Left lung (tissue), 10 donors: ENCODE data around the gene IL16. TPM values are rescaled to one million over a fixed set of nuclear protein-coding genes. Genes with fewer than 3 reads are reported as not detected.

ENCODE experiments used
- ATAC-seq: fragments of 200-7000 bp; cut with Tn5 transposase; one replicate; pipeline ENCODE4 v1.9.1; 2020; ENCODE audit warnings: moderate library complexity
- DNase-seq, 4 donors: peaks; one replicate each; pipeline ENCODE4 v3.0.0-alpha.2; 2013 to 2020
- H3K27ac ChIP-seq, 2 donors: fragments of 200-600 bp; sonication (generic) in 1 of 2; one replicate each; pipeline versions ENCODE4 v1.5.0 to v1.8.0; 2020 to 2021
- H3K27me3 ChIP-seq, 2 donors: fragments of 200-600 bp; sonication (generic) in 1 of 2; one replicate each; pipeline versions ENCODE4 v1.5.0 to v1.8.0; 2020 to 2021
- H3K36me3 ChIP-seq, 2 donors: fragments of 200-600 bp; sonication (generic) in 1 of 2; one replicate each; pipeline versions ENCODE4 v1.5.0 to v1.8.0; 2020 to 2021
- H3K4me1 ChIP-seq, 2 donors: fragments of 200-600 bp; one replicate each; pipeline ENCODE4 v1.8.0; 2021
- H3K4me3 ChIP-seq, 2 donors: fragments of 200-600 bp; sonication (generic) in 1 of 2; one replicate each; pipeline versions ENCODE4 v1.5.0 to v1.8.0; 2020 to 2021; ENCODE audit warnings: mild to moderate bottlenecking in 1 of 2
- H3K9me3 ChIP-seq, 2 donors: fragments of 200-600 bp; sonication (generic) in 1 of 2; one replicate each; pipeline versions ENCODE4 v1.5.0 to v1.8.0; 2020 to 2021
- intact Hi-C, 2 donors: fragments of 100-400 bp; cut with DNase I; formaldehyde crosslinking; loops; one replicate each; pipeline versions ENCODE4 v1.11.2 to v1.14.2; 2022
- polyA plus RNA-seq, 6 donors: library from polyadenylated mRNA; unstranded; fragments of 120-200 nt; gene quantifications; one replicate each; pipeline ENCODE4 v1.2.1, GENCODE V29; 2013; ENCODE audit not compliant: insufficient read length in 6 of 6
- total RNA-seq, 2 donors: library from RNA; stranded (reverse); fragmentation: NEBNext Ultra II Directional; extraction: Animal tissue kit (Norgen Biotek cat#: 25700); gene quantifications; one replicate each; pipeline ENCODE4 v1.2.1, GENCODE V29; 2021
- TF ChIP-seq, protein P1 (sequence below), 2 donors: fragments of 200-600 bp; sonication (generic) in 1 of 2; IDR thresholded peaks; one replicate each; pipeline versions ENCODE4 v1.5.0 to v1.8.0; 2021; ENCODE audit warnings: antibody characterized with exemption in 2 of 2
- donor health status: DM: no; HTN: yes; CAD: no.
- donor health status: DM: no; HTN: no; CAD: no.

The IL16 gene
- total and polyA plus RNA-seq, 8 donors = 11.4 to 34.3 (median 14.9) TPM

DNA sequence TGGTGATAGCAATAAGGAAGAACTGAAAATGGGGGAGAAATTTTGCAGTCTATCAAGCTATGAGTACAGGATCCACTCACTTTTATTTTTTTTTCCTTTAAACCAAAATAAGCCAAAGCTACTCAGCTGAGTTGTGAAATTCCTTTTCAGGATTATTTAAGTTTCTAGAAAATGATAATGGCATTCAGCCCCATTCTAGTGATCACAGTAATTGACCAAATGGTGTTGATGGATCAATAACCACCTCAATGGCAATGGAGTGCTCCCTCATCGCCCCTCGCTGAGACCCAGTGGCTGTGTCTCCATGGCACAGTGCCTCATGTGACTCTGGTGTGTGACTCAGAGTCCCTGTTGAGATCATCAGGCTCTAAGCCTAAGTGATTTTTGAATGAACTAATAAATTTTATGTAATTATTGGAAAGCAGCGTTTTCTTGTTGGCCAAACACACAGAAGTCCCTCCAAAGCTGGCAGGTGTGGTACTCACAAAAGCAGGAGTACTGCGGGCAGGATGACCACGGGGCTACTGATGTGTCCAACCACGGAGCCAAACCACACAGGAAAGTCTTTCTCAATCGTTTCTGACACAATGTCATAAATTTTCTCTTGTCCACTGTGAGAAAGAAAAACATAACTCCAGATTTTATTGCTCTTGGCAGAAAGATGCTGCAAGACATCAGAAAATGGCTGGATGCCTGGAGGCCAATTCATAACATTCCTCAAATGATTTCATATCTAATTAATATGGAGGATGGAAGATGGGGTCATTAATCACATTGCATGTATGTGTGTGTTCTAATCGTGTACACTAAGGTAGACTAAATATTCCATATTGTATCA, 141.7 kb downstream of the IL16 start:
- Histone ChIP-seq H3K4me3 (no peak overlapping the region), H3K27ac (peak overlapping the region in 1 of 2 donors; percentile 36), H3K27me3 (no peaks in the 10 kb centered on the region), H3K36me3 (no peaks in the 10 kb centered on the region), H3K9me3 (no peaks in the 10 kb centered on the region), H3K4me1 (peaks cover 9 to 11% of the 10 kb centered on the region in 2 donors)
- no peak for DNase-seq
- TF ChIP-seq, protein P1, sequence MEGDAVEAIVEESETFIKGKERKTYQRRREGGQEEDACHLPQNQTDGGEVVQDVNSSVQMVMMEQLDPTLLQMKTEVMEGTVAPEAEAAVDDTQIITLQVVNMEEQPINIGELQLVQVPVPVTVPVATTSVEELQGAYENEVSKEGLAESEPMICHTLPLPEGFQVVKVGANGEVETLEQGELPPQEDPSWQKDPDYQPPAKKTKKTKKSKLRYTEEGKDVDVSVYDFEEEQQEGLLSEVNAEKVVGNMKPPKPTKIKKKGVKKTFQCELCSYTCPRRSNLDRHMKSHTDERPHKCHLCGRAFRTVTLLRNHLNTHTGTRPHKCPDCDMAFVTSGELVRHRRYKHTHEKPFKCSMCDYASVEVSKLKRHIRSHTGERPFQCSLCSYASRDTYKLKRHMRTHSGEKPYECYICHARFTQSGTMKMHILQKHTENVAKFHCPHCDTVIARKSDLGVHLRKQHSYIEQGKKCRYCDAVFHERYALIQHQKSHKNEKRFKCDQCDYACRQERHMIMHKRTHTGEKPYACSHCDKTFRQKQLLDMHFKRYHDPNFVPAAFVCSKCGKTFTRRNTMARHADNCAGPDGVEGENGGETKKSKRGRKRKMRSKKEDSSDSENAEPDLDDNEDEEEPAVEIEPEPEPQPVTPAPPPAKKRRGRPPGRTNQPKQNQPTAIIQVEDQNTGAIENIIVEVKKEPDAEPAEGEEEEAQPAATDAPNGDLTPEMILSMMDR (IDR thresholded peaks at IDR 0.05) = no peak
- ATAC-seq = peak; percentile 60
- intact Hi-C loops = loop anchor here in 1 of 2 donors (5.0 kb wide), 1 partner anchor 61 kb away; no protein-coding TSS in a partner anchor

DNA sequence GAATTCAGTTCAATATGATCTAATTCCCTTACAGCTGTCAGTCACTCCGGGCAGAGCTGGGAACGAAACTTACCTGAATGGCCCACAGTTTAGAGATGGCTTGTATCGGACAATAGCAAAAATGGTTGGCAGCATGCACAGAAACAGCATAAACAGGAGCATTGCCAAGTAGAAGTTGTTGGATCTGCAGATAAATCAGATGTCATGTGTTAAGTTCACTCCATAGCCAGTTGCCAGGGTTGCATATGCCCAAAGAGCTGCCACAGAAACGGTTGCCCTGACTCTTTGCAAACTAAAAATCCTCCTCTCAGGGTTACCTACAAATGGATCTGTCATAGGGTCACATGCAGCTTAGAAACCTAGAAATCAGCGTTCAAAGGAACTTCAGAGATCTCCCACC, 142.6 kb downstream of the IL16 start:
- Histone ChIP-seq H3K27me3 (no peaks in the 10 kb centered on the region), H3K9me3 (no peaks in the 10 kb centered on the region), H3K27ac (no peak overlapping the region), H3K4me1 (peaks cover 9 to 11% of the 10 kb centered on the region in 2 donors), H3K4me3 (no peak overlapping the region), H3K36me3 (no peaks in the 10 kb centered on the region)
- intact Hi-C loops = loop anchor here in 1 of 2 donors (5.0 kb wide), 1 partner anchor 62 kb away; no protein-coding TSS in a partner anchor
- ATAC-seq = no peak
- DNase-seq = no peak
- TF ChIP-seq, protein P1 (IDR thresholded peaks at IDR 0.05) = no peak

DNA sequence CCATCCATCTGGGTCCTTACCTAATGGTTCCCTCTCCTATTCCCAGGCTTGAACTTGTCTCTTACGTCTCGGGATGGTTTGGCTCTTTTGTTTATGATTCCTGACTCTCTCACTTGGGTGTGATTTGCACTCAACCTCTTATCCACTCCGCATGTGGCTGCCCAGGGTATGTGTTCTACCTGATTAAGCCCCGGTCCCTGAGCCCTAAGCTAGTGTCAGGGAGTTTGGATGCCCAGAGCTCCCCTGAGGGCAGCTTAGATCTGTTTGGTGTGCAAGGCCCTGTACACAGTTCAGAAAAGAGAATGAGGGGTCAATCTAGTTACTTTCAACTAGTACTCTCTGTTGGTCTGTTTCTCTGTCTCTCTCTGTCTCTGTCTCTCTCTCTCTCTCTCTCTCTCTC, 143.2 kb downstream of the IL16 start:
- ATAC-seq = no peak
- no peaks in the 10 kb centered on the region for H3K36me3 ChIP-seq
- TF ChIP-seq, protein P1 (IDR thresholded peaks at IDR 0.05) = no peak
- no peak for DNase-seq
- H3K4me3 ChIP-seq = no peak overlapping the region
- no peaks in the 10 kb centered on the region for H3K9me3 ChIP-seq
- H3K4me1 ChIP-seq = peaks cover 9 to 11% of the 10 kb centered on the region in 2 donors
- no peaks in the 10 kb centered on the region for H3K27me3 ChIP-seq
- intact Hi-C loops = loop anchor here in 1 of 2 donors (5.0 kb wide), 1 partner anchor 63 kb away; no protein-coding TSS in a partner anchor
- H3K27ac ChIP-seq = no peak overlapping the region

DNA sequence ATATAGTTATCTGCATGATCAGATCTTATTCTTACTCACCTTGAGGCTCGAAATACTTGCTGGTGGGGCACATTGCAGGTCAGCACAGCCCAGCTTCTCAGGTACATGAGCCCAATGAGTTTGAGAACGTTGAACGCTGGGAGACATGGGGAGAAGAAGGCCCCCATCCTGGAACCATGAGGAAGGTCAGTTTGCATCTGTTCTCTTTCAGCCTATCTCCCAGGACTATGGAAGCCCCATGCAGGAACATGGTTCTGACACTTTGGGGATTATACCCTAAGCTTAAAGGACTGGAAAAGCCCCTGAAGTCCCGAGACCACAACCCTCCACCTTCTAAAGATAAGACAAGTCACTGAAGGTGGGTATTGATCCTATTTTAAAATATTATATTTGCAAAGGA, 144.7 kb downstream of the IL16 start:
- no peak for DNase-seq
- H3K9me3 ChIP-seq = no peaks in the 10 kb centered on the region
- intact Hi-C loops = no loop called here

DNA sequence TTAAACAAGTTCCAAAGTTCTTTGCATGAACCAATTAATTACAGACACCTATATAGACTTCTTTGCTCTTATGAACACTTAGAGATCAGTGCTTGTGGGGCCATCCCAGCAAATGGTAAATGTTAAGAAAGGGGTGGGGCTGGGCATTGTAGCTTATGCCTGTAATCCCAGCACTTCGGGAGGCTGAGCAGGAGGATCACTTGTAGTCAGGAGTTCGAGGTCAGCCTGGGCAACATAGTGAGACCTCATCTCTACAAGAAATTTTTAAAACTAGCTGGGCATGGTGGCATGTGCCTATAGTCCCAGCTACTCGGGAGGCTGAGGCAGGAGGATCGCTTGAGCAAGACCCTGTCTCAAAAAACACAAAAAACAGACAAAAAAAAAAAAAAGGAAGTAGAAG, 146.7 kb downstream of the IL16 start:
- Histone ChIP-seq H3K27ac (no peak overlapping the region), H3K36me3 (no peaks in the 10 kb centered on the region), H3K4me3 (no peak overlapping the region), H3K9me3 (no peaks in the 10 kb centered on the region), H3K27me3 (no peaks in the 10 kb centered on the region), H3K4me1 (peaks cover 0 to 6% of the 10 kb centered on the region in 2 donors)
- intact Hi-C loops = no loop called here
- DNase-seq = no peak
- ATAC-seq = no peak
- TF ChIP-seq, protein P1 (IDR thresholded peaks at IDR 0.05) = no peak

More for the DNA sequence above, 144.7 kb downstream of the IL16 start:
- no peak overlapping the region for H3K27ac ChIP-seq
- H3K27me3 ChIP-seq = no peaks in the 10 kb centered on the region
- no peak for ATAC-seq
- no peak overlapping the region for H3K4me3 ChIP-seq
- peaks cover 9 to 11% of the 10 kb centered on the region in 2 donors for H3K4me1 ChIP-seq
- no peaks in the 10 kb centered on the region for H3K36me3 ChIP-seq
- TF ChIP-seq, protein P1 (IDR thresholded peaks at IDR 0.05) = no peak
